NCI-H226 (cell line): ENCODE measurements around the gene SMARCC2.
"Not testable (repeated sequence)": the region's sequence is repeated elsewhere in the genome, so short reads cannot be mapped to it uniquely, and the experiment has no call there.

ENCODE experiments used
- DNase-seq: peaks from one replicate; pipeline ENCODE4 v3.0.0-alpha.2; 2015

The SMARCC2 gene

DNA sequence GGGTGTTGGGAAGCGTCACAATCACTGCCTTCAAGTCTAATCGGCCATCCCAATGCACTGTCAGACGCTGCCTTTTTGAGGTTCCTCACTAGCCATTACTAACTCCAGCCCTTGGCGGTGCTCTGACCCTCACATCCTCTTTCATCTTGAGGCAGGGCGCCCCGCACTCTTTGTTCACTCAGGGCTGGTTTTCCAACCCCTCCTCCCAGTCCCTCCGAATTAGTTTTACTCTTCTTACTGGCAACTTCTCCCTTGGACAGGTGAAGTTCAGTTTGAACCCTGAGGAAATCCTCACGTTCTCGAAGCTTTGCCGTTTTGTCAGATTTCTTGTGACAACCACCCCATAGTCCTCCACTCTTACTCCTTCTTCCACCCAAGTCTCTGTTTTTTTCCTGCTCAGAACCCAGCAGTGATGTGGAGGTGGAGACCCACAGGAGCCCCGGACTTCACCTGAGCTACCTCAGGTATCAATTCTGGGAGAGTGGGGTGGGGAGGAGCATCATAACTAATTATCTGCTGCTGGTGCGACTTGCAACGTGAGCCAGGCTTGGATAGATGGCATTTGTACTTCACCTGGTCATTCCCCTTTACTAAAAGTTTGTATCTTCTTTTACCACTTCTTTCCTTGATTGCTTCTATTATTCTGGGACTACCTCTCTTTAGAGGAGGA, 70.5 kb downstream of the SMARCC2 start:
- no peak for DNase-seq

DNA sequence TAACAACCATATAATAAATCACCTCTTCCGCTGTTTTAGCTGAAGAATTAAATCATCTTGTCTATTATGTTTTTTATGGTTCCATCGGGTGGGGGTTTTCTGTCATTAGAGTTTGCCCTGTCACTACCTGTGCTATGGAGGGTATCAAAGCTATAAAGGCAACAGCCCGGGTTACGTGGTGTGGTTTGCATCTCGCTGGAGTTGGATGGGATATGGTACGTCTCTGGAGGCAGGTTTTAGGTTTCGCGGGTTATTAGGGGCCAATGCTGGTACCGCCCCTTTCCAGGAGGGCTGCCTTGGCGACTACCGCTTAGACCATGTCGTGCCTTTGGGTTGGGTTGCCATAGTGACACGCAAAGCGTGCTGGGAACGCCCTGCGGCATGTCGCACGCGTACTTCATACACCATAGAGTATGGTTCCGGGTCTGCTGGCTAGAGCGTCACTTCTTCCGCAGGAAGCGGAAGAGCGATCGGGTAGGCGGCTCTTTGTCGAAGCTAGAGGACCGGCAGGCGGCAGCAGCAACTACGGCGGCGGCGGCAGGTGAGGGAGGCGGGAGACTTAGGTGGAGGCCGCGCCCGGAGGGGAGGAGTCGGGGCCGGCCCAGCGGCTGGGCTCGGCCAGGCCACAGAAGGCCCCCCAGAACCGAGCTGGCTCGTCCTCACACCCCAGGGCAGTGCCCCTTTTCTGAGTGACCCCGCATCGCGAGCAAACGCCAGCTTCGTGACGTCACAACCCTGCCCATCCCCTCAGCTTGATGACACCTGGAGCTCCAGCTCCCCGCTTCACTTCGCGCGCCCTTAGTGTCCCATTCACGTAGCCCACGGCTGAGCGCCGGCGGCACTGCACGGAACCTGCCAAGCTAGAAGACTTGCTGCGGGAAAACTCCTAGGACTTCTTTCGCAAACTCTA, 71.2 kb downstream of the SMARCC2 start, which contains the start of gene ZC3H10:
Gene ZC3H10 (plus strand): TSS at position 489 of the 910 bp plus-strand sequence. CDS start 2,297 bp downstream, outside the sequence.
- peak; percentile 100 for DNase-seq

DNA sequence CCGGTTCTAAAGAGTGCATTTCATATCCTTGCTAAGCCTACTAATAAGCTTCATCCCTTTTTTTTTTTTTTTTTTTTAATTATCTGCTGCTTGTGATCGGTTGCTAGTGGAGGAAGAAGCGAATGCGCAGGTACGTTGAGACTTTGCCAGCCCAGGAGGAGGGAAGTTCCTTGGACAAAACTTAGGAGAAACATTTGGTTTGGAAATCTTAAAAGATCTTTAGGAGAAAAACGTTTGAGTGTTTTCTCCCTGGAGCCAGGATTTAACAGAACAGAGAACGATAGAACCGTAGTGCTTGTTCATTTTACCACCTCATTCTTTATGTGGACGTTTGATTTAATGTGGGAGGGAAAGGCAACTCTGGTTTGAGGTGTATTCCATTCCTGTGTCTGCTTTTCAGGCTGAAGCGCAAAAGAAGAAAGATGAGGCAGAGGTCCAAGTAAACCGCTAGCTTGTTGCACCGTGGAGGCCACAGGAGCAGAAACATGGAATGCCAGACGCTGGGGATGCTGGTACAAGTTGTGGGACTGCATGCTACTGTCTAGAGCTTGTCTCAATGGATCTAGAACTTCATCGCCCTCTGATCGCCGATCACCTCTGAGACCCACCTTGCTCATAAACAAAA, 72.1 kb downstream of the SMARCC2 start:
- DNase-seq = not testable (repeated sequence)

DNA sequence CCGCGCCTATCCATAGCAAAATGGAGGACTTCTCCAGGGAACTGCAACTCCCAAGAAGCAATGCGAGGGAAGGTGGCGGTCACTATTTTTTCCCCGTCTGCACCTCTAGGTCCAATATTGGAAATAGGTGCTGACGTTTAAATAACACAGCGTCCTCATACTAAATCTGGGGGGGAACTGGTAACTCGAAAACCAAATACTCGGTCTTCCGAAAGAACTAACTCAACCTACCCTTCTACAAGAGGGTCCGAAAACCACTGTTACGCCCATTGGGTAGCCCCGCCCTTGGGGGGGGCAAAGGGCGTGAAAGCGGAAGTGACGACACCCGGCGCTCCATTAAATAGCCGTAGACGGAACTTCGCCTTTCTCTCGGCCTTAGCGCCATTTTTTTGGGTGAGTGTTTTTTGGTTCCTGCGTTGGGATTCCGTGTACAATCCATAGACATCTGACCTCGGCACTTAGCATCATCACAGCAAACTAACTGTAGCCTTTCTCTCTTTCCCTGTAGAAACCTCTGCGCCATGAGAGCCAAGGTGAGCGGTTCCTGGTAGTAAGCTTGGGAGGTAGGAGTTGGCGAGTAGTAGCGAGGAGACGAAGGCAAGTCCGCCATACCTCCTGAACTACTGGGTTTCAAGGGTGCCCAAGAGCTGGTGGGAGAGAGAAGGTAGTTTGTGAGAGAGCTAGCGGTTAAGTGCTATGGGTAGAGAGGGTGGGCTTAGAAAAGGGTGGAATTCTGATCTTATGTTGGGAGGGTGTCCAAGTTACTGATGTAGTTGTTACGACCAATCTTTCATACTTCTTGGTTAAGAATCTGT, 72.8 kb downstream of the SMARCC2 start, which contains the start of gene RPL41:
Gene RPL41 (plus strand): TSS at position 367 of the 815 bp plus-strand sequence.
- DNase-seq = peak; percentile 89

DNA sequence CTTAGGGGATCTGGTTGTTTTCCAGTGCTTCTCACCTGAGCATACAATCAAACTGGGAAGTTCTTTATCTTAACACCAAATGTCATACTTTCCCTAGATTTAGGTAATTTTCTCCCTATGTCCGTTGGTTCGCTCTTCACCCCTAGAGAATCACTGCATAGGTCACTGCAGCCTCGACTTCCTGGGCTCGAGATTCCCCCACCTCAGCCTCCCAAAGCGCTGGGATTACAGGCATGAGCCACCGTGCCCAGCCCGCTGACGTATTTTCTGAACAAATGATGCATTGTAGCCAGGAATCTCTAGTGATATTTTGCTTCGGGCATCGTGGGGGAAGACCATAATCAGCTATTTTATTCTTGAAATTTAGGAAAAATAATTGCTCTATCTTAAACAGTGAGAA, 74.0 kb downstream of the SMARCC2 start:
- peak; percentile 39 for DNase-seq

DNA sequence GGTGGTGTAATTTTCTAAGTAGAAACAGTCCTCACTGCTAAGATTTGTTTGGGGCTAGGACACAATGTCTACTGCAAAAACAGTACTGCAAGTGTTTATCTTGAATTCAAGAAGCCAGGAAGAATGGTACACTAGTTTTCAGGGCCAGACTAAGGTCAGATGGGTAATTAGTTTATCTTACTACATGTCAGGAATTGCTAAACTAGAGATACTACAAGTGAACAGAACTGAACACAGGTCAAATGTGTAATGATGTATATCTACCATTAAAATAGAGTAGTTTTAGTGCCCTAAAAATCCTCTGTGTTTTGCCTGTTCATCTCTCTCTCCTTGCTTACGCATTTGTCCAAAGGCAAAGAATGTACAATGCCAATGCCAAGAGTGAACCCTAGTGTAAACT, 75.2 kb downstream of the SMARCC2 start:
- no peak for DNase-seq
